Kidney epithelial cell (primary cell): ENCODE data around the gene DLG5. TPM values are rescaled to one million over a fixed set of nuclear protein-coding genes. Genes with fewer than 3 reads are reported as not detected.

Experiments
- DNase-seq: peaks from one replicate; pipeline ENCODE4 v3.0.0-alpha.2; 2010; ENCODE audit warnings: low read depth
- H3K27me3 ChIP-seq: 2 replicates; pipeline ENCODE4 v1.6.0; 2011; ENCODE audit warnings: low read length; ENCODE audit not compliant: control insufficient read depth, insufficient read depth
- H3K36me3 ChIP-seq: 2 replicates; pipeline ENCODE4 v1.5.1; 2011; ENCODE audit warnings: low read length; ENCODE audit not compliant: control insufficient read depth, insufficient read depth
- H3K4me3 ChIP-seq: 2 replicates; pipeline ENCODE4 v1.5.1; 2011; ENCODE audit warnings: low read depth, mild to moderate bottlenecking, control low read depth, low read length
- CTCF ChIP-seq: IDR thresholded peaks from 2 replicates; pipeline ENCODE4 v1.5.1; 2011; ENCODE audit warnings: mild to moderate bottlenecking, moderate library complexity, low read length, control low read depth, inconsistent platforms; ENCODE audit not compliant: insufficient read depth, poor library complexity, severe bottlenecking
- total RNA-seq: library from RNA; depleted of rRNA; stranded (reverse); fragments of >200 nt; gene quantifications from 2 replicates; pipeline ENCODE4 v1.2.3, GENCODE V29; 2015

The DLG5 gene
- total RNA-seq, 1 donor from 2014 or later: 35.9 TPM

GRCh38 chr10:77922566-77923179, 3.9 kb downstream of the DLG5 start:
- no peaks in the 10 kb centered on the region for H3K27me3 ChIP-seq
- no peaks in the 10 kb centered on the region for H3K36me3 ChIP-seq
- no peak overlapping the region for H3K4me3 ChIP-seq
- no peak for TF ChIP-seq CTCF
- DNase-seq: no peak

- no peak for DNase-seq
- H3K27me3 ChIP-seq: no peaks in the 10 kb centered on the region
- H3K36me3 ChIP-seq: no peaks in the 10 kb centered on the region
- H3K4me3 ChIP-seq: no peak overlapping the region
- TF ChIP-seq CTCF: no peak
Observed at GRCh38 chr10:77922055-77922454, 4.5 kb downstream of the DLG5 start.

- Histone ChIP-seq H3K27me3 (no peaks in the 10 kb centered on the region), H3K4me3 (no peak overlapping the region), H3K36me3 (no peaks in the 10 kb centered on the region)
- no peak for DNase-seq
- no peak for TF ChIP-seq CTCF
Observed at GRCh38 chr10:77921395-77921794, 5.2 kb downstream of the DLG5 start.

- no peak overlapping the region for H3K4me3 ChIP-seq
- TF ChIP-seq CTCF: no peak
- H3K27me3 ChIP-seq: no peaks in the 10 kb centered on the region
- no peak for DNase-seq
- H3K36me3 ChIP-seq: no peaks in the 10 kb centered on the region
Observed at GRCh38 chr10:77920495-77920894, 6.1 kb downstream of the DLG5 start.

- H3K36me3 ChIP-seq: no peaks in the 10 kb centered on the region
- H3K27me3 ChIP-seq: no peaks in the 10 kb centered on the region
- H3K4me3 ChIP-seq: no peak overlapping the region
- peak; percentile 53 for DNase-seq
- no peak for TF ChIP-seq CTCF
Observed at GRCh38 chr10:77919713-77920108, 6.8 kb downstream of the DLG5 start.
